Mucosa of gallbladder (tissue), 1 donor: ENCODE results near the gene RUNX1. TPM values are rescaled to one million over a fixed set of nuclear protein-coding genes. Genes with fewer than 3 reads are reported as not detected.

ENCODE experiments used
- DNase-seq: peaks from one replicate; pipeline ENCODE4 v3.0.0-alpha.2; 2020; ENCODE audit warnings: low spot score
- total RNA-seq: library from RNA; stranded (reverse); gene quantifications from one replicate; pipeline ENCODE4 v1.2.1, GENCODE V29; 2021
- donor health status: DM: no; HTN: no; CAD: no.

Gene RUNX1
- total RNA-seq, 1 donor from 2014 or later: 35.1 TPM

DNA sequence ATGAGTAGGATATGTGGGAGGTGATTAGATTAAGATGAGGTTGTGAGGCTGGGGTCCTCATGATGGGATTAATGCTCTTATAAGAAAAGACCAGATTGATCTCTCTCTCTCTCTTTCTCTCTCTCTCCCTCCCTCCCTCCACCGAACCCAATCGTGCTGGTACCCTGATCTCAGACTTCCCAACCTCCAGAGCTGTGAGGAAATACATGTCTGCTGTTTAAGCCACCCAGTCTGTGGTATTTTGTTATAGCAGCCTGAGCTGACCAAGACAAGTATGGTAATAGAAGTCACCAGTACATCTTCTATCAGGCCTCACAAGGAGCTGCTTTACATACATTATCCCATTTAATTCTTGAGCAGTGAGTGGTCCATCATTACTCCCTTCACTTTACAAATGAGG is 149.8 kb downstream of the RUNX1 start:
- no peak for DNase-seq

- DNase-seq: no peak
These were observed 151.3 kb downstream of the RUNX1 start for GRCh38 chr21:34897828-34898227.

DNA sequence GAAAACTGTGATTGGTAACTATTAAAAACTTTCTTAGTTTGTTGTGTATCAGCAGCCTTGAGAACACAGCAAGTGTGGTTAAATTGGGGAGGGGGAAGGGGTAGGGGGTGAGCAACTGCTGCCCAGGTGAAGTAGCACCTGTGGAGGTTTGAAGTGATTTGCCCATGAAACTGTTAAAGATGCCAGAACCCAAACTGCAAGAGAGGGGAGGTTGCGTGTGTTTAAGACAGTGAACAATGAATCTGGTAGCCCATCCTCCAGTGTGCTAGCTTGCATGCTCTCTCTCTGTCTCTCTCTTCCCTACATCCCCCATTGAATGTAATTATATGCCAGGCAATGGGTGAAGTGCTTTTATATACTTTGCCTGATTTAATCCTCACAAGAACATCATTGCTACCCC is 154.7 kb downstream of the RUNX1 start:
- no peak for DNase-seq

DNA sequence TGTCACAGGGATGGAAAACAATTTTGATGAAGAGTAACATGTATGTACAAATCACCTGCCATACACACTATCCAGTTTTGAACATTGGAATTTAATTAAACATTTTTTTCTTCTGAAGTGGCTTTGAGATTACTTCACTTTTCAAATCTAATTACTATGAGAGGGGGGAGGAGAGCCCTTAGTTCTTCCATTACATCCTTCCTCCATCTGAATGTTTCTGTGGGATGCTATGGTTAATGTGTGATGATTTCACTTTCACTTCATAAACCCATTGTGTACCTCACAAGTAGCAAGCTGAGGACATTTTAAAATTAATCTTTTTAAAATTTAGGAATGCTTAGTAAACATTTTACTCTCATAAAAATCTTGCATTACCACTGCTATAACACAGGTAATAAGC is 156.9 kb downstream of the RUNX1 start:
- no peak for DNase-seq

- DNase-seq: no peak
These were observed 157.5 kb downstream of the RUNX1 start for GRCh38 chr21:34891613-34891943.

- no peak for DNase-seq
These were observed 158.1 kb downstream of the RUNX1 start for GRCh38 chr21:34890724-34891612.

DNA sequence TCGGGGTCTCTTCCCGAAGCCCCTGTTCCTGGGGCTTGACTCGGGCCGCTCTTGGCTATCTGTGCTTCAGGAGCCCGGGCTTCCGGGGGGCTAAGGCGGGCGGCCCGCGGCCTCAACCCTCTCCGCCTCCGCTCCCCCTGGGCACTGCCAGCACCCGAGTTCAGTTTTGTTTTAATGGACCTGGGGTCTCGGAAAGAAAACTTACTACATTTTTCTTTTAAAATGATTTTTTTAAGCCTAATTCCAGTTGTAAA is 158.7 kb downstream of the RUNX1 start:
- no peak for DNase-seq

- peak; percentile 72 for DNase-seq
These were observed 159.2 kb downstream of the RUNX1 start for GRCh38 chr21:34889676-34890469.

- peak; percentile 44 for DNase-seq
These were observed 159.8 kb downstream of the RUNX1 start for GRCh38 chr21:34889320-34889675.

DNA sequence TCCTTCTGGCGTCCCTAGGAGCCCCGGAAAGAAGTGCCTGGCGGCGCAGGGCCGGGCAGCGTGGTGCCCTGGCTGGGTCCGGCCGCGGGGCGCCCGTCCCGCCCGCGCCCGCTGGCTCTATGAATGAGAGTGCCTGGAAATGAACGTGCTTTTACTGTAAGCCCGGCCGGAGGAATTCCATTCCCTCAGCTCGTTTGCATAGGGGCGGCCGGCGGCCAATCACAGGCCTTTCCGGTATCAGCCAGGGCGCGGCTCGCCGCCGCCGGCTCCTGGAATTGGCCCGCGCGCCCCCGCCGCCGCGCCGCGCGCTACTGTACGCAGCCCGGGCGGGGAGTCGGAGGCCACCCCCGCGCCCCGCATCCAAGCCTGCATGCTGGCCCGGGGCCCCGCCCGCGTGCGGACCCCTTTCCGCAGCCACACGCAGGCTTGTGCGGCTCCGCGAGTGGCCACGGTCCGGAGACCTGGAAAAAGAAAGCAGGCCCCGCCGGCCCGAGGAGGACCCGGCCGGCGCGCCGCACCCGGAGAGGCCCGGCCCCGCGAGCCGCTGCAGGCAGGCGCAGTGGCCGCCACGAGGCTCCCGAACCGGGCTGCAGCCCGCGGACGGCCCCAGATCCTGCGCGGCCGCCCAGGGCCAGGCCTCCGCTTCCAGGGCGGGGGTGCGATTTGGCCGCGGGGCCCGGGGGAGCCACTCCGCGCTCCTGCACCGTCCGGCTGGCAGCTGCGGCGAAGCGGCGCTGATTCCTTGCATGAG is 160.4 kb downstream of the RUNX1 start:
- DNase-seq: peak; percentile 95

DNA sequence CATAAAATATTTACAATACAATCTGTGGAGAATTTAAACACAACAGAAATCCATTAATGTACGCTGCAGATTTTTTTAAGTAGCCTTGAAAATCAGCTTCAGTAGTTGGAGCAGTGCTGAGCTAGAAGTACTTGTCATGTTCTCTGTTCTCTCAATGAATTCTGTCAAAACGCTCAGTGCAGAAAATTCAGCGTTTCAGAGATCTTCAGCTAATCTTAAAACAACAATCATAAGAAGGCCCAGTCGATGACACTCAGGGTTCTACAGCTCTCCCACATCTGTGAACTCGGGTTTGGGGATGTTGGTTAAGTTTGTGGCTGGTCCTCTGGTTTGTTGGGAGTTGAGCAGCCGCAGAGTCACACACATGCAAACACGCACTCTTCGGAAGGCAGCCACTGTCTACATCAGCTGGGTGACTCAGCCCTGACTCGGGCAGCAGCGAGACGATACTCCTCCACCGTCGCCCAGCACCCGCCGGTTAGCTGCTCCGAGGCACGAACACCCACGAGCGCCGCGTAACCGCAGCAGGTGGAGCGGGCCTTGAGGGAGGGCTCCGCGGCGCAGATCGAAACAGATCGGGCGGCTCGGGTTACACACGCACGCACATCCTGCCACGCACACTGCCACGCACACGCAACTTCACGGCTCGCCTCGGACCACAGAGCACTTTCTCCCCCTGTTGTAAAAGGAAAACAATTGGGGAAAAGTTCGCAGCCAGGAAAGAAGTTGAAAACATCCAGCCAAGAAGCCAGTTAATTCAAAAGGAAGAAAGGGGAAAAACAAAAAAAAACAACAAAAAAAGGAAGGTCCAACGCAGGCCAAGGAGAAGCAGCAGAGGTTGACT is 161.2 kb downstream of the RUNX1 start:
- peak; percentile 75 for DNase-seq

DNA sequence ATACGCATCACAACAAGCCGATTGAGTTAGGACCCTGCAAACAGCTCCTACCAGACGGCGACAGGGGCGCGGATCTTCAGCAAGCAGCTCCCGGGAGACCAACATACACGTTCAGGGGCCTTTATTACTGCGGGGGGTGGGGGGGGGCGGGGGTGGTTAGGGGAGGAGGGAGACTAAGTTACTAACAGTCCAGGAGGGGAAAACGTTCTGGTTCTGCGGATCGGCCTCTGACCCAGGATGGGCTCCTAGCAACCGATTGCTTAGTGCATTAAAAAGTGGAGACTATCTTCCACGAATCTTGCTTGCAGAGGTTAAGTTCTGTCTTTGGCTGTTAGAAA is 162.0 kb downstream of the RUNX1 start:
- DNase-seq: no peak

DNA sequence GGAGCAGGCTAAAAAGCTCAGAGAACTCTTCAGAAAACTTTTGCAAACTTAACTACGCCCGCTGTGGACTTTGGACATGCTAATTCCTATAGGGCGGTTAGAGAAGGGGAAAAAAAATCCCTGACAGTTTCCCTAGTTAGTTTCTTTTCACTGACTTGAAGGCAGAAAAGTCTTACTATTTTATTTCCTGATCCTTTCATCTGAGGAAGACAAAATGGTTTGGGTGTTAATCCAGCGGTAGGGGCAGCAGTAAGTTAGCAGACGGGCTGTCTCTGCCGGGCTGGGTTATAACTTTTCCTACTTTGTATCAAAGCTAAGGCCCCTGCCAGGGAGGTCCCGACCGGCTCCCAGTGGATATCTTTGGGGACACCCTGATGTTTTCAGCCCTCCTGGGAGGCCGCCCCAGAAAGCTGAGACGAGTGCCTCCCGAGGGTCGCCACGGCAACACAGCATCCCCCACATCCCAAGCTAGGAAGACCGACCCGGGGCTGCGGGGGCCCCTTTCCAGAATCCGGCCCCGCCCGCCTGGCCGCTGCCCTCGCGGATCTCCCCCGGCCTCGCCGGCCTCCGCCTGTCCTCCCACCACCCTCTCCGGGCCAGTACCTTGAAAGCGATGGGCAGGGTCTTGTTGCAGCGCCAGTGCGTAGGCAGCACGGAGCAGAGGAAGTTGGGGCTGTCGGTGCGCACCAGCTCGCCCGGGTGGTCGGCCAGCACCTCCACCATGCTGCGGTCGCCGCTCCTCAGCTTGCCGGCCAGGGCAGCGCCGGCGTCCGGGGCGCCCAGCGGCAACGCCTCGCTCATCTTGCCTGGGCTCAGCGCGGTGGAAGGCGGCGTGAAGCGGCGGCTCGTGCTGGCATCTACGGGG is 162.6 kb downstream of the RUNX1 start:
- peak; percentile 62 for DNase-seq

DNA sequence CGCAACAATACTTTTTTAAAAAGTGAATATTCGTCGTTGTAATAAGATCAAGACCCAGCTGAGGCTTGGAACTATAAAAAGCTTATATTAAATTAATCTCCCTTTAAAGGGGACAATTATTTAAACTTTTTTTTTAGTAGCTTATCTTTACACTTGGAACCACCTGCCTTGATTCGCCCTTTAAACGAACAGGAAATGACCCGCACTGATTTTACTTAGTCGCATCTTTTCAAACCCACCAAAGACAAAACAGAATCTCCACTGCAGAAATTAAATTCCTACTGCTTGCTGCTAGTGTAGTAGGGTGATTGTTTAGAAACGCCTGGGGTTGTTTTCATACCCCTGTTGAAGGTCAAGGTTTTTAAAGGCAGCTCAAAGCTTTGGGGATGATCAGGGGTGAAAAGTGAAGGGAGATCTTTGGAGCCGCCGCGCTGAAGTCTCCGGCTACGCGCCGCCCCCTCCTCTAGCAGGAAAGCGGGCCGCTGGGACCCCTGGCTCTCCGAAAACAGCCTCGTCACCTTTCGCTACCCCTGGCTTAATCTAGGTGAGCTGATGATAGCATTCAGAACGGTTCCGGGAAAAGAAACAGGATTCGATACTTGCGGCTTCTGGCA is 163.4 kb downstream of the RUNX1 start:
- no peak for DNase-seq

- no peak for DNase-seq
These were observed 164.0 kb downstream of the RUNX1 start for GRCh38 chr21:34885125-34885524.

DNA sequence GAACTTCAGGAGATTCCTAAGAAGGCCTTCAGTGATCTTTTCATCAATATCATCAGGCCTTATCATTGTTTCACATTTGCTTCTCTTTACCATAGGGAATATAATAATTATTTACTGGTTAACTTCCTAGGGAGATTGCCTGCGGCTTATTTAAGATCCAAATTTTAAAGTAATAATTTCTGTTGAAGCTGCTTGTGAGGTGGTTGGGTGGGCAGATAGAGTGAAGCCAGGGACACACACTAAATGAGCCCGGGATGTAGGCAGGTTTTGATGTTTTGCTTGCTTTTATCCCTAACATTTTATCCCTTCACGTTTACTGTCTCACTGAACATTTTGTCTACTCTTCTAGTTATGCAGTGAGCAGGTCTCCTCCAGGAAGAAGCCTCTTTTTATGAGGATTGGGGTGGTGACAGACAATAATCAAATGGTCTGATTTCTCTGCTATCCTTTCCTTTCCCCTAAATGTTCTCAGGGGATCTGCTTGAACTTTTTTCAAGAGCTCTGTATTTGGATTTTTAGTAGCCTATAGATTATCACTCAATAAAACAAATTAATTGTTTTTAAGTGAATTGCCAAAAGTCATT is 164.7 kb downstream of the RUNX1 start:
- no peak for DNase-seq

DNA sequence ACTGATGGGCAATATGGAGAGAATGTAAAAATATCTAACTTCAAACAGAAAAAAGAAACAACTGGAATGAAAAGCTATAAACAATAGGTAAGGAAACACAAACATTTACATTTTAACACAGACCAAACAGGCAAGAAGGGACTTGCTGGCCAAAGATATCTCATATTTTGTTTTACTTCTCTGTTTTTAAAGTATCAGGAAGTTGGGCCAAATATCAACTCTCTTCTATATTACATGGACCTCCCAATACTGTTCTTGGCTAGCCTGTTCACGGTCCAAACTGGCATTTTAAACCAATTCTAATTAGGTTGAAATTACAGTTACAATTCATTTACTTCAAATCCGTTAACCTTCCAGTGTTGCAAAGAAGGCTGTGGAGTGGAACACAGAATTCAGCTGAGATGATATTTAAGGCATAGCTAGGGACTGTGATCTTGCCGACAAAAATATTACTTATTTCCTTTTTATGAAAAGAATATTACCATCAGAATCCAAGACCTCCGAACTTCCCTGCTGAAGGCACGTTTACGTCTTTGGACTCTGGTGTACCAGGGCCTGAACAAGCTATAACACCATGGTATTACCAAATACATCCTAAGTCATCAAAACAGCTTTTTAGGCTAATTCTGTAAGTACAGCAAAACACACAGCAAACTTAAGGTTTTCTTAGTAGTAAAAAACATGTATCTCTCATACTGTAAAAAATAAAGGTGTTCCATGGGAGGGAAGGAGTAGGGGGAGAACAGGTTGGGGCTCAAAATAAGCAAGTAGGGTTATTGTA is 165.4 kb downstream of the RUNX1 start:
- no peak for DNase-seq

- DNase-seq: no peak
These were observed 166.4 kb downstream of the RUNX1 start for GRCh38 chr21:34882719-34883131.

DNA sequence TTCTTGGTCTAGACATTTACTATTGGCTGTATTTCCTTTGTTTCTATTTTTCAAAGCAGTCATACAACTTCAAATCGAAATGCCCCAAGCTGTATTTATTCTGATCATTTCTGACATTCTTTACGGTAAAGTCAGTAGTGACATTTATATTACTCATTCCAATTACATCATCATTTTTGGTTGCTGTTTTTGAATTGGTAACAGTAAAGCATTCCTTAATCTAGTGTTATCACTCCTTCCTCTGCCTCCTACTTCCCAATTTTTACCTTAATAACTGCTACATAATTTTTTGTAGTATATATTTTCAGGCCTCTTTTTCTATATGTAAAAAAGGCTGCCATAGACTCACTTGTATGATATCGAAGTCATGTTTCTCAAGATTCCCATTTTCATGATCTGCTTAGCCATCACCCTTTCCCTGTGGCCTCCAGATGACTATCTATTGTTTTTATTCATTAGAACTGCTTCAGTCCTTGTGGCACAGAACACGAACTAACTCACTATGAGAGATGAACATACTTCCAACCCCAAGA is 167.2 kb downstream of the RUNX1 start:
- DNase-seq: no peak
